ENCODE data around the gene LIMS2. TPM values are rescaled to one million over a fixed set of nuclear protein-coding genes. Genes with fewer than 3 reads are reported as not detected.

The LIMS2 gene
- total RNA-seq, 2 donors from 2014 or later, result 80.2 to 91.7 TPM

GRCh38 chr2:127609031-127609751 lies 66.1 kb downstream of the LIMS2 start:
- no peak overlapping the region for H3K27ac ChIP-seq
- no peaks in the 10 kb centered on the region for H3K4me1 ChIP-seq
- TF ChIP-seq CTCF (IDR thresholded peaks at IDR 0.05), result no peak
- peaks cover 0 to 14% of the 10 kb centered on the region in 2 donors for H3K9me3 ChIP-seq
- no peaks in the 10 kb centered on the region for H3K27me3 ChIP-seq
- H3K36me3 ChIP-seq, result no peaks in the 10 kb centered on the region
- no peak overlapping the region for H3K4me3 ChIP-seq
- DNase-seq (ENCODE audit: low spot score), result no peak

- H3K4me1 ChIP-seq, result no peaks in the 10 kb centered on the region
- peaks cover 0 to 13% of the 10 kb centered on the region in 2 donors for H3K9me3 ChIP-seq
- no peak overlapping the region for H3K27ac ChIP-seq
- no peaks in the 10 kb centered on the region for H3K27me3 ChIP-seq
- no peak for DNase-seq (ENCODE audit: low spot score)
- TF ChIP-seq CTCF (IDR thresholded peaks at IDR 0.05), result no peak
- no peaks in the 10 kb centered on the region for H3K36me3 ChIP-seq
- no peak overlapping the region for H3K4me3 ChIP-seq
These were observed 67.0 kb downstream of the LIMS2 start for GRCh38 chr2:127608061-127609030.

- no peak for TF ChIP-seq CTCF (IDR thresholded peaks at IDR 0.05)
- Histone ChIP-seq H3K4me3 (no peak overlapping the region), H3K27ac (no peak overlapping the region), H3K27me3 (no peaks in the 10 kb centered on the region), H3K9me3 (peaks cover 0 to 14% of the 10 kb centered on the region in 2 donors), H3K36me3 (no peaks in the 10 kb centered on the region), H3K4me1 (no peaks in the 10 kb centered on the region)
- no peak for DNase-seq (ENCODE audit: low spot score)
These were observed 67.9 kb downstream of the LIMS2 start for GRCh38 chr2:127607399-127607908.

- H3K27ac ChIP-seq, result no peak overlapping the region
- H3K36me3 ChIP-seq, result no peaks in the 10 kb centered on the region
- no peak for DNase-seq (ENCODE audit: low spot score)
- H3K4me1 ChIP-seq, result no peaks in the 10 kb centered on the region
- H3K27me3 ChIP-seq, result no peaks in the 10 kb centered on the region
- no peak for TF ChIP-seq CTCF (IDR thresholded peaks at IDR 0.05)
- H3K4me3 ChIP-seq, result no peak overlapping the region
- peaks cover 0 to 14% of the 10 kb centered on the region in 2 donors for H3K9me3 ChIP-seq
These were observed 68.5 kb downstream of the LIMS2 start for GRCh38 chr2:127606625-127607398.

GRCh38 chr2:127605691-127606263 lies 69.6 kb downstream of the LIMS2 start:
- Histone ChIP-seq H3K36me3 (no peaks in the 10 kb centered on the region), H3K9me3 (peaks cover 0 to 10% of the 10 kb centered on the region in 2 donors), H3K27ac (no peak overlapping the region), H3K4me1 (no peaks in the 10 kb centered on the region), H3K4me3 (no peak overlapping the region), H3K27me3 (no peaks in the 10 kb centered on the region)
- no peak for TF ChIP-seq CTCF (IDR thresholded peaks at IDR 0.05)
- DNase-seq (ENCODE audit: low spot score), result no peak
